ENCODE measurements around the gene EMC9. TPM values are rescaled to one million over a fixed set of nuclear protein-coding genes. Genes with fewer than 3 reads are reported as not detected.
A peak's percentile ranks its signal among the peaks of the same experiment; 100 is the strongest.

Gene EMC9
- polyA plus RNA-seq, 2 of the 4 experiments (the other 2 are of a cell fraction) = 21.5 to 48.5 TPM

- TF ChIP-seq ESRRA (IDR thresholded peaks at IDR 0.05; ENCODE audit: borderline replicate concordance, low read length) (no peak), HEYL (CRISPR knock-in tag; IDR thresholded peaks at IDR 0.05) (no peak), CBX2 (IDR thresholded peaks at IDR 0.05; ENCODE audit: borderline replicate concordance, low read depth) (no peak), REST (IDR thresholded peaks at IDR 0.05) (no peak), HOXA7 (CRISPR knock-in tag; IDR thresholded peaks at IDR 0.05) (no peak), SREBF2 (IDR thresholded peaks at IDR 0.05) (no peak), PBX3 (IDR thresholded peaks at IDR 0.05) (no peak), CHD2 (IDR thresholded peaks at IDR 0.05; ENCODE audit: low read length, partially characterized antibody) (no peak), CHD4 (IDR thresholded peaks at IDR 0.05; ENCODE audit: borderline replicate concordance) (no peak)
These were observed 47.6 kb upstream of the EMC9 start (continued) for GRCh38 chr14:24189059-24189375.

GRCh38 chr14:24188251-24189058 lies 47.1 kb upstream of the EMC9 start, which contains the start of gene IPO4:
IPO4 (minus strand) TSS chr14:24188816; CDS start chr14:24188787, 29 bp downstream.
- 2% methylated on average over 30 of the region's 65 CpGs for WGBS (ENCODE audit: missing lambda C conversion rate)
- POLR2A ChIA-PET = interaction anchor here (1.1 to 1.6 kb wide), 6 partner anchors 9 to 54 kb away, joined by 4 to 16 read pairs (median 6); partner anchors contain the start of genes CHMP4A, MDP1 and TINF2
- peaks cover 16% of the 10 kb centered on the region for H3K4me1 ChIP-seq
- peak within 1 kb of the TSS; percentile 97 for H3K4me3 ChIP-seq
- DNase-seq (ENCODE audit: low read depth in 1 of 2, low spot score in 1 of 2) = peak; percentile 98 to 99
- H3K27ac ChIP-seq = peak within 1 kb of the TSS; percentile 96 to 98
- CTCF ChIA-PET = interaction anchor here (0.7 to 1.8 kb wide), 8 partner anchors 20 to 130 kb away, joined by 3 to 5 read pairs (median 3); partner anchors contain the start of genes EMC9, MDP1 and TINF2
- peak within 1 kb of the TSS; percentile 88 for H3K4me2 ChIP-seq
- no peaks in the 10 kb centered on the region for H3K9me3 ChIP-seq
- no peak for FAIRE-seq
- peak; percentile 88 to 94 for ATAC-seq
- TF ChIP-seq MAFK (IDR thresholded peaks at IDR 0.05; ENCODE audit: partially characterized antibody) (no peak), HES2 (IDR thresholded peaks at IDR 0.05) (no peak), NR3C1 (IDR thresholded peaks at IDR 0.05) (no peak), ZNF302 (CRISPR knock-in tag; IDR thresholded peaks at IDR 0.05) (no peak), USF2 (IDR thresholded peaks at IDR 0.05) (peak; percentile 73), ZFP36 (IDR thresholded peaks at IDR 0.05; ENCODE audit: borderline replicate concordance, partially characterized antibody) (no peak), HEYL (CRISPR knock-in tag; IDR thresholded peaks at IDR 0.05) (no peak), JUN (IDR thresholded peaks at IDR 0.05) (peak; percentile 73 to 96; a peak in 4 of 5 replicates), ESRRA (IDR thresholded peaks at IDR 0.05; ENCODE audit: borderline replicate concordance, low read length) (no peak), FOXS1 (CRISPR knock-in tag; IDR thresholded peaks at IDR 0.05) (no peak), TFCP2L1 (CRISPR knock-in tag; IDR thresholded peaks at IDR 0.05) (peak; percentile 81), RNF2 (IDR thresholded peaks at IDR 0.05; ENCODE audit: borderline replicate concordance, low read depth) (no peak), HMGXB4 (CRISPR knock-in tag; IDR thresholded peaks at IDR 0.05; ENCODE audit: borderline replicate concordance) (no peak), MAZ (IDR thresholded peaks at IDR 0.05; ENCODE audit: borderline replicate concordance, low read depth, low read length) (peak; percentile 86; the same call in 1 of the 2 replicates), E2F6 (IDR thresholded peaks at IDR 0.05; ENCODE audit: borderline replicate concordance, low read depth) (0 out of 2 replicates have a peak, but pooled peaks have one; percentile 48), EHF (CRISPR knock-in tag; IDR thresholded peaks at IDR 0.05) (no peak), EP300 (IDR thresholded peaks at IDR 0.05) (no peak), NFE2L2 (conservative IDR thresholded peaks at IDR 0.05; ENCODE audit: low read length) (no peak), CEBPB (IDR thresholded peaks at IDR 0.05) (peak in 1 of 2 experiments; percentile 27; a peak in 2 of 4 replicates), RARB (CRISPR knock-in tag; IDR thresholded peaks at IDR 0.05) (no peak), KDM5A (IDR thresholded peaks at IDR 0.05) (no peak), CBX2 (IDR thresholded peaks at IDR 0.05; ENCODE audit: borderline replicate concordance, low read depth) (no peak), HOXB5 (CRISPR knock-in tag; IDR thresholded peaks at IDR 0.05) (no peak)

Data from A549 (cell line).